Measurements from ENCODE around the gene BMPER. TPM values are rescaled to one million over a fixed set of nuclear protein-coding genes. Genes with fewer than 3 reads are reported as not detected.

BMPER gene
- total and polyA plus RNA-seq, 10 of the 15 experiments (the other 5 are each of a cell fraction or from before 2014, with no cell fraction given): 0.02 to 0.08 TPM; not detected in 8

- no peak for TF ChIP-seq ZBTB11 (CRISPR knock-in tag; IDR thresholded peaks at IDR 0.05)
- TF ChIP-seq EGR1 (IDR thresholded peaks at IDR 0.05; ENCODE audit: borderline replicate concordance in 1 of 2, low read depth in 2 of 2, low read length in 2 of 2): no peak
- no peak for TF ChIP-seq HDAC6 (IDR thresholded peaks at IDR 0.05; ENCODE audit: unreplicated experiment)
These were observed 233.7 kb downstream of the BMPER start (continued) for GRCh38 chr7:34139086-34139485.

- FAIRE-seq (no peak), DNase-seq (ENCODE audit: low read depth, low spot score) (no peak), ATAC-seq (no peak)
- H3K9ac ChIP-seq (ENCODE audit: control insufficient read depth, insufficient read depth, low read length): no peak overlapping the region
- in situ Hi-C loops (cut with MboI): no loop called here
- ChIA-PET POLR2A (no interaction called here), CTCF (no interaction called here), RAD21 (ENCODE audit: unreplicated experiment) (no interaction called here), SMC1A (ENCODE audit: uncharacterized antibody, unreplicated experiment) (no interaction called here)
- no peaks in the 10 kb centered on the region for H3K79me2 ChIP-seq (ENCODE audit: control insufficient read depth, insufficient read depth, low read length)
- H3K4me3 ChIP-seq: no peak overlapping the region
- no peaks in the 10 kb centered on the region for H3K9me3 ChIP-seq (replicated peaks; ENCODE audit: control insufficient read depth, insufficient read depth, low read length)
- WGBS (ENCODE audit: insufficient coverage, insufficient replicate concordance, low lambda C conversion rate, missing lambda C conversion rate): 7% methylated on average over 4 of the region's 4 CpGs
- no peaks in the 10 kb centered on the region for H4K20me1 ChIP-seq (ENCODE audit: control insufficient read depth, insufficient read depth)
- H3K27me3 ChIP-seq (replicated peaks in 1 of 2; ENCODE audit: control insufficient read depth in 2 of 2, insufficient read depth in 2 of 2, low read length in 1 of 2): no peaks in the 10 kb centered on the region
- no peak overlapping the region for H2AFZ ChIP-seq (ENCODE audit: control insufficient read depth, low read depth, low read length)
- H3K4me1 ChIP-seq (ENCODE audit: control insufficient read depth, insufficient read depth, low read length): no peaks in the 10 kb centered on the region
- no peak overlapping the region for H3K4me2 ChIP-seq (ENCODE audit: control insufficient read depth, insufficient read depth)
- no peak overlapping the region for H3K27ac ChIP-seq (ENCODE audit: control insufficient read depth, insufficient read depth)
- H3K36me3 ChIP-seq (ENCODE audit: control insufficient read depth in 2 of 2, insufficient read depth in 2 of 2, low read length in 1 of 2): no peaks in the 10 kb centered on the region
- BruUV-seq (replicated peaks): no TSS peak
- intact Hi-C loops (cut with micrococcal nuclease; ENCODE audit: unreplicated experiment): no loop called here
- TF ChIP-seq E4F1 (IDR thresholded peaks at IDR 0.05; ENCODE audit: borderline replicate concordance, partially characterized antibody) (no peak), NR2F1 (conservative IDR thresholded peaks at IDR 0.05) (no peak), POLR2AphosphoS5 (IDR thresholded peaks at IDR 0.05; ENCODE audit: low read length) (no peak), DPF2 (IDR thresholded peaks at IDR 0.05) (no peak), CTCF (IDR thresholded peaks at IDR 0.05 in 2 of 3, conservative IDR thresholded peaks at IDR 0.05 in 1 of 3; ENCODE audit: control insufficient read depth in 2 of 3, extremely low read depth in 1 of 3, insufficient read depth in 1 of 3, low read depth in 3 of 3, low read length in 3 of 3) (no peak), ZNF274 (IDR thresholded peaks at IDR 0.05; ENCODE audit: insufficient read depth, insufficient read length) (no peak), SREBF2 (IDR thresholded peaks at IDR 0.05; ENCODE audit: low read length) (no peak), IRF4 (IDR thresholded peaks at IDR 0.05; ENCODE audit: low read depth, low read length) (no peak), ATF7 (IDR thresholded peaks at IDR 0.05; ENCODE audit: low read depth) (no peak), CHD4 (IDR thresholded peaks at IDR 0.05) (no peak)
These were observed 234.7 kb downstream of the BMPER start for GRCh38 chr7:34140066-34140465.
